GM21529 (cell line): ENCODE results near the gene ACTL8.

ENCODE experiments used
- ATAC-seq: cut with Tn5 transposase; IDR thresholded peaks from one replicate; pipeline ENCODE4 v1.9.1; 2021; ENCODE audit not compliant: unreplicated experiment

Gene ACTL8

GRCh38 chr1:17869815-17870214 lies 114.7 kb downstream of the ACTL8 start:
- ATAC-seq: no peak

GRCh38 chr1:17870679-17871078 lies 115.5 kb downstream of the ACTL8 start:
- no peak for ATAC-seq

DNA sequence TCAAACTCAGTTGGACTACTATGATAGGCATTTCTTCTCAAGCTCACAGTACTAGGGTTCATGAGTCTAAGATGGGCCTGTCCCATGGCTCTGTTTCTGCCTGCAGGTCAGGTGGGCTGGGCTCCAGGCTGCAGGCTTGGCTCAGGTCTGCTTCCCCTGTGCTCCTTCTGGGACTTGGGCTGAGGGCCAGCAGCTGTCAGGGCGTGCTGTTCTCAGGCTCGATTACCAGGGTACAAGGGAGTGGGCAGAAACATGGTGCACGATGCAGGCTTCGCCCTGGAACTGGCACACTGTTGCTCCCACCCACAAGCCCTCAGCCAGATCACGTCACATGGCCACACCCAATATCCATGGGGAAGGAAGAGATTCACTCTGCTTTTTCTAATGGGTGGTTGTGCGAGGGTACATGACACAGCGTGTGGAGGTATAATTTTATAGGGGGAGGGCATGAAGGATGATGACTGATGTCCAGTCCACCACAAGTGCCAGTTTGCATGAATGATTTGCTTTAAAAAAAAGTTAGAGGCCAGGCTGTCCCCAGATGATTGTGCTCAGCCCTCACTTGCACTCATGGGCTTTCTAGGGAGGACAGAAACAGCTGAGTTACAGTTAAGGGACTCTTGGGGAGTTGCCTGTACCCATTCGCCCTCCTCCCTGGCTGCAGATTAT lies 118.0 kb downstream of the ACTL8 start:
- ATAC-seq: no peak

DNA sequence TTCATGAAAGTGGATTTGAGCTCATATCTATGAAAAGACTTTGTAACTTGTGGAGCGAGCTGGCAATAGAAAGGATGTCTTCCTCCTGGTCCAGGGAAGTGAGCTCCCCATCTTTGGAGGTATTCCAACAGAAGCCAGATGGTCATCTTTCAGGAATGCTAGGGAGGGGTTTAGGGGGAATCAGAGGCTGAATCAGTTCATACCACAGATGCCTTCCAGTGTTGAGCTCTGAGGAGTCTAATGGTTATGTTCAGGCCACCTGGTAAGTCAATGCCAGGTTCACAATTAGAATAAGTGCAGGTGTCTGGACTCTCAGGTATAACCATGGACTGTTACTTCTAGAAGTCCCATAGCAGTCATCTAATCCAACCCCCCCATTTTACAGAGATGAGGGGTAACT lies 119.1 kb downstream of the ACTL8 start:
- ATAC-seq: no peak

GRCh38 chr1:17874710-17875109 lies 119.6 kb downstream of the ACTL8 start:
- no peak for ATAC-seq

DNA sequence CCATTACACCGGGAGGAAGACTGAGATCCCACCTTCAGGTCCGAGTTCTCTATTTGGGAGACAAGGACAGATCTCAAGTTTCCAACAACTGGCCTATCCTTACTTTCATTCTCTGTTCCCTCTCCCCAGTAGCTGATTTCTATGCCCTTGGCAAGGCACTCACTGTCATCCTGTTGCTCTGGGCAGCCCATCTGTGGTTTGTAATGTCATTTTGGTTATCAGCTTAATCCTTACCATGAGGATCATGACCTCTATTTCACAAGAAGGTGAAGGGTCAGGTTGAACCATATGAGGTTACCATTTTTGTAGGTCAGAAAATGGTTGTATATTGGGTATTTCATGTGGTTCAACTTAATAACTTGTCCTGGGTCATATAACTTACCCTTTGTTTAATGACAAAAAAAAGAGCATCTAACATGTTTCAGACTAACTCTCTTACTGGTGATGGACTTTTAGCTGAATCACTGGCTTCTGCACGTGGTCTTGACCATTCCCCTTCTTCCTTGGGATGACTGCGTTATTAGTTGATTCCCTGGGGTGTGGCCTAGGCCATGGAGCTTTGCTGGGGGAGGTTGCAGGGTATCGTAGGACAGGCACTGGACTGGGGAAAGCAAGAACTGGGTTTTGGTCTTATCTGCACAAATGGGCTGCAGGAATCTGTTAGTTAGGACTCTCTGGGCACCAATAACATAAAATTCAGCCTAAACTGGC lies 120.2 kb downstream of the ACTL8 start:
- ATAC-seq: no peak

- no peak for ATAC-seq
Measured at GRCh38 chr1:17875882-17876280, 120.7 kb downstream of the ACTL8 start.
